ENCODE results near the gene MSGN1. TPM values are rescaled to one million over a fixed set of nuclear protein-coding genes. Genes with fewer than 3 reads are reported as not detected.
"Not testable (repeated sequence)": the region's sequence is repeated elsewhere in the genome, so short reads cannot be mapped to it uniquely, and the experiment has no call there.

The MSGN1 gene
- total and polyA plus RNA-seq, 12 donors: not detected

DNA sequence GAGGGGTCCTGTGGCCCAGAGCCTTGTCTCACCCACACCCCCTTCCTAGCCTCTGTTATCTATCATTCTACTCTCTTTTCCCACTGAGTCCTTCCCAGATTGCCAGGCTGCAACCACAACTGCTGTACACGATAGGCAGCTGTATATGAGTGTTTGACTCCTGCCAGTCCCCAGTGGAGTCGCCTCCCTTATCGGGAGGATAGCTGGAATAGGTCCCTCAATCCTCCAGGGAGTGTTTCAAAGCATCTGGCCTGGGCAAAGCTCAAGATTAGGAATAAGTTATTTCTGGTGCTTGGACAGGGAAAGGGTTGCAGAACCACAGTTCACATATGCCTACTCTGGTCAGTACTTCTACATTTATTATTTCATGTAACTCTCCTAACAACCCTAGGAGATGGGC lies 4.8 kb downstream of the MSGN1 start:
- Histone ChIP-seq H3K4me3 (no peak overlapping the region), H3K36me3 (no peaks in the 10 kb centered on the region), H3K9me3 (no peaks in the 10 kb centered on the region), H3K4me1 (peaks cover 10 to 41% (median 33%) of the 10 kb centered on the region in 9 donors), H3K27me3 (no peaks in the 10 kb centered on the region), H3K27ac (peak overlapping the region; percentile 52 to 87 (median 81))
- WGBS, 2 donors: 27 to 39% methylated on average over 3 of the region's 3 CpGs
- peak; percentile 56 to 93 (median 78) for ATAC-seq
- intact Hi-C loops (cut with DNase I): loop anchor here in 6 of 10 donors (5.0 to 10.0 kb wide), 4 partner anchors 56 to 96 kb away; partner anchors contain the start of genes GEN1 (in 4 of the 6) and SMC6 (in 4 of the 6)
- peak; percentile 19 to 42 for DNase-seq
- TF ChIP-seq CTCF (IDR thresholded peaks at IDR 0.05): no peak

- H3K36me3 ChIP-seq: no peaks in the 10 kb centered on the region
- intact Hi-C loops (cut with DNase I): loop anchor here in 6 of 10 donors (5.0 to 10.0 kb wide), 4 partner anchors 57 to 97 kb away; partner anchors contain the start of genes GEN1 (in 4 of the 6) and SMC6 (in 4 of the 6)
- ATAC-seq (peak; percentile 48 to 84 (median 72)), DNase-seq (no peak)
- H3K27ac ChIP-seq: peak overlapping the region; percentile 52 to 87 (median 81)
- TF ChIP-seq CTCF (IDR thresholded peaks at IDR 0.05): no peak
- WGBS, 2 donors: 31 to 33% methylated on average over 7 of the region's 7 CpGs
- no peak overlapping the region for H3K4me3 ChIP-seq
- no peaks in the 10 kb centered on the region for H3K9me3 ChIP-seq
- H3K27me3 ChIP-seq: no peaks in the 10 kb centered on the region
- peaks cover 10 to 41% (median 33%) of the 10 kb centered on the region in 9 donors for H3K4me1 ChIP-seq
Observed at GRCh38 chr2:17821535-17822444, 5.5 kb downstream of the MSGN1 start.

GRCh38 chr2:17822445-17823117 lies 6.3 kb downstream of the MSGN1 start:
- peak overlapping the region; percentile 52 to 87 (median 81) for H3K27ac ChIP-seq
- H3K36me3 ChIP-seq: no peaks in the 10 kb centered on the region
- peak; percentile 66 to 89 (median 84) for ATAC-seq
- H3K4me3 ChIP-seq: no peak overlapping the region
- 24 to 26% methylated on average over 4 of the region's 4 CpGs for WGBS, 2 donors
- intact Hi-C loops (cut with DNase I): loop anchor here in 6 of 10 donors (5.0 to 10.0 kb wide), 4 partner anchors 58 to 98 kb away; partner anchors contain the start of genes GEN1 (in 4 of the 6) and SMC6 (in 4 of the 6)
- H3K9me3 ChIP-seq: no peaks in the 10 kb centered on the region
- no peak for TF ChIP-seq CTCF (IDR thresholded peaks at IDR 0.05)
- H3K4me1 ChIP-seq: peaks cover 10 to 41% (median 33%) of the 10 kb centered on the region in 9 donors
- no peaks in the 10 kb centered on the region for H3K27me3 ChIP-seq
- DNase-seq: peak in 1 of 2 donors; percentile 27

DNA sequence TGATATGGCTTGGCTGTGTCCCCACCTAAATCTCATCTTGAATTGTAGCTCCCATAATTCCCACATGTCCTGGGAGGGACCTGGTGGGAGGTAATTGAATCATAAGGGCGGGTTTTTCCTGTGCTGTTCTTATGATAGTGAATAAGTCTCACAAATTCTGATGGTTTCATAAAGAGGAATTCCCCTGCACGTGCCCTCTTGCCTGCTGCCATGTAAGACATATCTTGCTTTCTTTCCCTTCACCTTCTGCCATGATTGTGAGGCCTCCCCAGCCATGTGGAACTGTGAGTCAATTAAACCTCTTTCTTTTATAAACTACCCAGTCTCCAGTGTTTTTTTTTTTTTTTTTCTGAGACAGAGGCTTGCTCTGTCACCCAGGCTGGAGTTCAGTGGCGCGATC lies 7.4 kb downstream of the MSGN1 start:
- H3K4me1 ChIP-seq: peaks cover 10 to 41% (median 33%) of the 10 kb centered on the region in 9 donors
- not testable (repeated sequence) for H3K4me3 ChIP-seq, ATAC-seq, H3K36me3 ChIP-seq, H3K27me3 ChIP-seq, DNase-seq, H3K9me3 ChIP-seq
- peak overlapping the region in 1 of 10 donors; percentile 25 for H3K27ac ChIP-seq
- intact Hi-C loops (cut with DNase I): loop anchor here in 6 of 10 donors (5.0 to 10.0 kb wide), 4 partner anchors 59 to 99 kb away; partner anchors contain the start of genes GEN1 (in 4 of the 6) and SMC6 (in 4 of the 6)
- 61 to 94% methylated on average over 4 of the region's 4 CpGs for WGBS, 2 donors
